ENCODE results near the gene CFAP107.
"Not testable (repeated sequence)": the region's sequence is repeated elsewhere in the genome, so short reads cannot be mapped to it uniquely, and the experiment has no call there.

Gene CFAP107

GRCh38 chr1:12783783-12784182 lies 37.8 kb downstream of the CFAP107 start:
- not testable (repeated sequence) for H3K4me1 ChIP-seq (ENCODE audit: control insufficient read depth, insufficient read depth, low read length); H3K27me3 ChIP-seq (ENCODE audit: control insufficient read depth, insufficient read depth, low read length); H3K9ac ChIP-seq (ENCODE audit: low read depth, low read length); H3K9me3 ChIP-seq (ENCODE audit: control insufficient read depth, insufficient read depth, low read length); H3K4me3 ChIP-seq (ENCODE audit: low read depth, low read length); H3K36me3 ChIP-seq (ENCODE audit: control insufficient read depth, insufficient read depth, low read length)

GRCh38 chr1:12784729-12785128 lies 38.7 kb downstream of the CFAP107 start:
- H3K9me3 ChIP-seq (ENCODE audit: control insufficient read depth, insufficient read depth, low read length); H3K4me3 ChIP-seq (ENCODE audit: low read depth, low read length); H3K36me3 ChIP-seq (ENCODE audit: control insufficient read depth, insufficient read depth, low read length); H3K27me3 ChIP-seq (ENCODE audit: control insufficient read depth, insufficient read depth, low read length); H3K4me1 ChIP-seq (ENCODE audit: control insufficient read depth, insufficient read depth, low read length); H3K9ac ChIP-seq (ENCODE audit: low read depth, low read length): not testable (repeated sequence)

- H3K9ac ChIP-seq (ENCODE audit: low read depth, low read length); H3K9me3 ChIP-seq (ENCODE audit: control insufficient read depth, insufficient read depth, low read length); H3K36me3 ChIP-seq (ENCODE audit: control insufficient read depth, insufficient read depth, low read length); H3K4me3 ChIP-seq (ENCODE audit: low read depth, low read length); H3K27me3 ChIP-seq (ENCODE audit: control insufficient read depth, insufficient read depth, low read length); H3K4me1 ChIP-seq (ENCODE audit: control insufficient read depth, insufficient read depth, low read length): not testable (repeated sequence)
Observed at GRCh38 chr1:12791097-12791496, 45.1 kb downstream of the CFAP107 start, which contains the start of gene PRAMEF1. TSS of gene PRAMEF1 (plus strand) at chr1:12791397. CDS start at chr1:12793228, 1,831 bp downstream.

GRCh38 chr1:12798911-12799310 lies 52.9 kb downstream of the CFAP107 start:
- H3K4me3 ChIP-seq (ENCODE audit: low read depth, low read length) = no peak overlapping the region
- no peaks in the 10 kb centered on the region for H3K9me3 ChIP-seq (ENCODE audit: control insufficient read depth, insufficient read depth, low read length)
- H3K9ac ChIP-seq (ENCODE audit: low read depth, low read length) = no peak overlapping the region
- no peaks in the 10 kb centered on the region for H3K36me3 ChIP-seq (ENCODE audit: control insufficient read depth, insufficient read depth, low read length)
- H3K27me3 ChIP-seq (ENCODE audit: control insufficient read depth, insufficient read depth, low read length) = no peaks in the 10 kb centered on the region
- H3K4me1 ChIP-seq (ENCODE audit: control insufficient read depth, insufficient read depth, low read length) = no peaks in the 10 kb centered on the region

- Histone ChIP-seq H3K4me1 (ENCODE audit: control insufficient read depth, insufficient read depth, low read length) (no peaks in the 10 kb centered on the region), H3K36me3 (ENCODE audit: control insufficient read depth, insufficient read depth, low read length) (no peaks in the 10 kb centered on the region), H3K9me3 (ENCODE audit: control insufficient read depth, insufficient read depth, low read length) (no peaks in the 10 kb centered on the region), H3K9ac (ENCODE audit: low read depth, low read length) (no peak overlapping the region), H3K4me3 (ENCODE audit: low read depth, low read length) (no peak overlapping the region), H3K27me3 (ENCODE audit: control insufficient read depth, insufficient read depth, low read length) (no peaks in the 10 kb centered on the region)
Observed at GRCh38 chr1:12799730-12800129, 53.7 kb downstream of the CFAP107 start.

GRCh38 chr1:12809933-12810332 lies 63.9 kb downstream of the CFAP107 start:
- Histone ChIP-seq H3K9ac (ENCODE audit: low read depth, low read length) (no peak overlapping the region), H3K4me3 (ENCODE audit: low read depth, low read length) (no peak overlapping the region), H3K36me3 (ENCODE audit: control insufficient read depth, insufficient read depth, low read length) (no peaks in the 10 kb centered on the region), H3K9me3 (ENCODE audit: control insufficient read depth, insufficient read depth, low read length) (no peaks in the 10 kb centered on the region), H3K4me1 (ENCODE audit: control insufficient read depth, insufficient read depth, low read length) (no peaks in the 10 kb centered on the region), H3K27me3 (ENCODE audit: control insufficient read depth, insufficient read depth, low read length) (no peaks in the 10 kb centered on the region)

GRCh38 chr1:12810691-12811408 lies 64.8 kb downstream of the CFAP107 start:
- no peaks in the 10 kb centered on the region for H3K9me3 ChIP-seq (ENCODE audit: control insufficient read depth, insufficient read depth, low read length)
- H3K4me3 ChIP-seq (ENCODE audit: low read depth, low read length) = no peak overlapping the region
- H3K9ac ChIP-seq (ENCODE audit: low read depth, low read length) = no peak overlapping the region

GRCh38 chr1:12811409-12811784 lies 65.4 kb downstream of the CFAP107 start:
- H3K27me3 ChIP-seq (ENCODE audit: control insufficient read depth, insufficient read depth, low read length) = no peaks in the 10 kb centered on the region
- no peak overlapping the region for H3K9ac ChIP-seq (ENCODE audit: low read depth, low read length)
- H3K9me3 ChIP-seq (ENCODE audit: control insufficient read depth, insufficient read depth, low read length) = no peaks in the 10 kb centered on the region
- H3K4me1 ChIP-seq (ENCODE audit: control insufficient read depth, insufficient read depth, low read length) = no peaks in the 10 kb centered on the region
- no peaks in the 10 kb centered on the region for H3K36me3 ChIP-seq (ENCODE audit: control insufficient read depth, insufficient read depth, low read length)
- H3K4me3 ChIP-seq (ENCODE audit: low read depth, low read length) = no peak overlapping the region

More at GRCh38 chr1:12810691-12811408, 64.8 kb downstream of the CFAP107 start:
- H3K4me1 ChIP-seq (ENCODE audit: control insufficient read depth, insufficient read depth, low read length) = no peaks in the 10 kb centered on the region
- H3K27me3 ChIP-seq (ENCODE audit: control insufficient read depth, insufficient read depth, low read length) = no peaks in the 10 kb centered on the region
- no peaks in the 10 kb centered on the region for H3K36me3 ChIP-seq (ENCODE audit: control insufficient read depth, insufficient read depth, low read length)
